HG02759 (cell line): Measurements from ENCODE around the gene WIPF2.

Experiments used
- ATAC-seq: cut with Tn5 transposase; IDR thresholded peaks from one replicate; pipeline ENCODE4 v1.9.1; 2021; ENCODE audit warnings: mild to moderate bottlenecking, moderate library complexity; ENCODE audit not compliant: unreplicated experiment

Gene WIPF2

GRCh38 chr17:40244255-40244654, 25.2 kb downstream of the WIPF2 start:
- no peak for ATAC-seq

DNA sequence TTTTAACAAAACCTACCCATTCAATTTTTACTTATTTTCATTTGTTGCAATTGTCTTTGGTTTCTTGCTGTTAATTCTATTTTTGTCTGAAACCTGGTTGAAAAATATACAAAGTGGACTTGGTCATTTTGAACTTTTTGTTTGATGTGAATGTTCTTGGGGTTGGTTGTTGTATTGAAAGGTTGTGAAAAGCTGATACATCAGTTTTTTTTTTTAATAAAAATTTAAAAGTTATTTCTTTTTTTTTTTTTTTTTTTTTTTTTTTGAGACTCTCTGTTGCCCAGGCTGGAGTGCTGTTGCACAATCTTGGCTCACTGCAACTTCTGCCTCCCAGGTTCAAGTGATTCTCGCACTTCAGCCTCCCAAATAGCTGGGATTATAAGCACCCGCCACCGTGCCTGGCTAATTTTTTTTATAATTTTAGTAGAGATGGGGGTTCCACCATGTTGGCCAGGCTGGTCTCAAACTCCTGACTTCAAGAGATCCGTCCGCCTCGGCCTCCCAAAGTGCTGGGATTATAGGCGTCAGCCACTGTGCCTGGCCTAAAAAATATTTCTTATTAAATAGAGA, 28.9 kb downstream of the WIPF2 start:
- no peak for ATAC-seq

- ATAC-seq = no peak
Measured at GRCh38 chr17:40248507-40248906, 29.4 kb downstream of the WIPF2 start.

DNA sequence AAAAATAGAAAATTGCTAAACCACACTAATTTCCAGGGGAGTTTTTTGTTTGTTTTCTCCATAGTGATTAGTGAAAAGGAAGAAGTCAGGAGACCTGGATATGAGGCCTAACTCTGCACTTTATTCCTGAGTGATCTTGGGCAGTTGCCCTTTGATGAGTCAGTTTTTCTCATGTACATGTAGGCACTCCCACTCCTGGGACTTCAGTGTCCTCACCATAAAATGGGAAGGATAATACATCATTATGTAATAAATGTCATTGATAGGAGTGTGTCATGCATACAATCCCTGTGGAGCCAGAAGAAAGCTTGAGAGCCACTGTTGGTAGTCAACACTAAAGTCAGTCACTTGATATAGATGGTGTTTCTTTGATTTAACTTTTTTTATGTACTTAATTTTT, 32.5 kb downstream of the WIPF2 start:
- no peak for ATAC-seq

DNA sequence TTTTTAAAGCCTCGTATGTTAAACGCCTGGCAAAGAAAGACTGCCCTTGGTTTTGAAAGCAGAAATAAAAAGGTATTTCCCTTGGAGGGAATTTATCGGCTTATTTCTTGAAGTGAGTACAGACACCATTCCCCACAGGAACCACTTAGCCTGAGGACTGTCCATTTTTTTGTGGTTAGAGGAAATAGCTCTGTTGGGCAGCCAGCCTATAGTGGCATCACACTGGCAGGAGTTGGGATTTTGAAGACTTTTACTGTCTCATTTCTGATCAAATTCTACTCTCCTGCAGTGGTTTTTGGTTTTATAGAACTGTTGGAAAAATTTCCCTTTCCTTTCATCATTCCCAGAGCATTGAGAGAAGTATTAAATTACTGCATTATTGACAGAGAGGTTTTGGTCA, 34.5 kb downstream of the WIPF2 start:
- ATAC-seq = no peak

DNA sequence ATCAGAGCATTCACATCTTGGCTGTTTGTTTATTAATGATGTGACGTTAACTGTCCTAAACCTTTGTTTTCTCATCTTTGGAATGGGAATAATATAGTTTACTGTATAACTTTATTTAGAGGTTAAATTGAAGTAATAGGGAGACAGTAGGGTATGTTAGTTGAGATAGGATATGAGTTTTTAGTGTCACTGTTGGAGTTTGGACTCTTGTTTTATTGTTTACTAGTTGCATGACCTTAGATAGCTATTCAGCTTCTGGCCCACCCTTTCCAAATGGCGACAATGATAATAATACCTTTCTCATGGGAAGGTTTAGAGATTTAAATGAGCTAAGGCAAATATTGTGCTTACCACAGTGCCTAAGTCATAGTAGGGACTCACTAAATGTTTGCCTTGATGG, 40.4 kb downstream of the WIPF2 start:
- ATAC-seq = no peak

- ATAC-seq = no peak
Measured at GRCh38 chr17:40260528-40260927, 41.4 kb downstream of the WIPF2 start.

GRCh38 chr17:40264458-40265185, 45.5 kb downstream of the WIPF2 start:
- ATAC-seq = no peak

DNA sequence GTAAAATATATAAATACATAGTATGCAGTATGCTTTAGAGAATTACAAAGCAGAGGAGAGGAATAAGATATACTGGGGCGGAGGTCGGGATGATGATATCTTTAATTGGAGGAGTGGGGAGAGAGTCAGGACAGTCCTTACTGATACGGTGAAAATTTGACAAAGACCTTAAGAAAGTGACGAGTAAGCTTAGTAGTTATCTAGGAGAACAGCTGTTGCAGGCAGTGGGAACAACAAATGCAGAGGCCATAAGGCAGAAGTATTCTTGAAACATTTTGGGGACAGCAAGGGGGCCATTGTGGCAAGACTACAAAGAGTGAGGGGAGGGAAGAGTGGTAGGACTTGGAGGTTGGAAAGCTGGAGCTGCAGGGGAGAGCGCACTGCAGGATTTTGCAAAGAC, 46.2 kb downstream of the WIPF2 start:
- no peak for ATAC-seq

DNA sequence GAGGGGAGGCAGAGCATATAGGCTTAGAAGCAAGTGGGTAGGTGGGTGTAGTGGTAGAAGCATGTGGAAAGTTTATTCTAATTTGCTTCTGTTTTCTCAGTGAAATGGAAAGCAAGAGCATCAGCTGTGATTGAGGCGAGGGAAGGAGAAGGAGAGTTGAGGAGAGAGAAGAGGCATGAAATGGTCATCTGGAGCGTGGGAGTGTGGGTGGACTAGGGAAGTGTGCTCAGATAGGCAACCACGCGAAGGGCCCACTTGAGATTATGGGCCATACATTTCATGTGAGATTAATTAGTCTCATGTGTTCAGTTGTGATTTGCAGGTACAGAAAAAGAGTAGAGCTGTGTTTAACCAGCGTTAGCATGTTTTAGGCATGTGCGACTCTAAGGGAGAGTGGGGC, 47.8 kb downstream of the WIPF2 start:
- no peak for ATAC-seq

DNA sequence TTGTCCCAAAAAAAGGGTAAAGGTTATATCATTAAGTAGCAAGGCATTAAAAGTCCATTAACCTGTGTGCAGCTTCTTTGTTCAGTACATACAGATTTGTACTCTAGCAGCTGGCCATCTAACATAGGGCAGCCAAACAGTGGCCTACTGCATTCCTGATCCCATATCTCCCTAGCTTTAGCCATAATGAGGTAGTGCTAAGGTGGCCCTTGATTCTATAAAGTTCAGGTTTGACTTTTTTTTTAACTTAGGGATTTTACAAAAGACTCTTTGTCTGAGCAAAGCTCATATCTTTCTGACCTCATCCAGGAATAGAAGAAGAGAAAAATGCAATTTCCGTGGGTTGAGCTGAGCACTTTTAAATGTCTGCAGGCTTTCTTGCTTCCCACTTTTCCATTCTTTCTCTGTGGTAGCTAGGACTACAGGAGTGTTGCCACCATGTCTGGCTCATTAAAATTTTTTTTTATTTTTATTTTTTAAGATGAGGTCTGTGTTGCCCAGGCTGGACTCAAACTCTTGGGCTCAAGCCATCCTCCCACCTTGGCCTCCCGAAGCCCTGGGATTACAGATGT, 49.1 kb downstream of the WIPF2 start:
- no peak for ATAC-seq

GRCh38 chr17:40278414-40278813, 59.3 kb downstream of the WIPF2 start:
- no peak for ATAC-seq

- ATAC-seq = no peak
Measured at GRCh38 chr17:40279402-40279801, 60.3 kb downstream of the WIPF2 start.

GRCh38 chr17:40281663-40282062, 62.6 kb downstream of the WIPF2 start:
- ATAC-seq = no peak

- no peak for ATAC-seq
Measured at GRCh38 chr17:40283662-40284061, 64.6 kb downstream of the WIPF2 start.

DNA sequence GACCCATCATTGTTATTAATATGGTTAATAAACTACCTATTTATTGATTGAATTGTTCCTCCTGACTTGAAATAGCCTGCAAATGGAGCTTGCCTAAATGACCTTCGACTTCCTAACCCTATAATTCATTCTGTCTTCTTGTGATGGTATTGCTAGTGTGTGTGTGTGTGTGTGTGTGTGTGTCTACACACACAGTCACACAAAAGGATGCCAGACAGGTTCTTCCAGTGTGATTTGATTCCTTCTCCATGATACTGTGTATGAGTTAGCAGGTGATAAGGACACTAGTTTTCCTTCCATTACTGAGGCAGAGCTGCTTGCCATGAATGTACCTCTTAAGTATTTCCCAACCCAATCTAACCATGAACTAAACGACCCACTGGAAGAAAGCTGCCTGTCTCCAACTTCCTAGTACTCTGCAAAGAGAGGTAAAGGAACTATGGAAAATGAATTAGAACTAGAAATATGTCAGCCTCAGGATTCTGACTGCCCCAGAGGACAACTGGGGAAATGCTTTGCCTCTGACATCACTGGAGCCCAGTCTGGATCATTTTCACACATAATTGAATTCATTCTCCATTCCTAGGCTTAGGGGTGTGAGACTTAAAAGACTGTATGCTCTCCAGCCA, 65.1 kb downstream of the WIPF2 start:
- ATAC-seq = no peak

DNA sequence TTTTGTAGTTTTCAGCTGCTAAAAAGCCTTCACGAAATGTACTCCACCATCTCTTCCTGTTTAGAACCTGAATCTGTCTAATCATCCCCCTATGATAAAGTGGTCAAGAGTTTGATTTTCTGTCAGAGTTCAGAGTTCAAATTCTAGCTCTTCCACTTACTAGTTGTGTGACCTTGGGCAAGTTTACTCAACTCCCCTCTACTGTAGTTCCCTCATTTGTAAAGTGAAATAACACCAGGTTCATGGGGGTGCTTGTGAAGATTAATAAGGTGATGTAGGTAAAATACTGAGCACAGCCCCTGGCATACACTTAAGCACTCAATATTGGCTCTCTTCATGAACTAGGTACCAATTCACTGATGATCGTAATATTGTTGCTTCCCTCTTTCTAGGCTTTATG, 67.4 kb downstream of the WIPF2 start:
- ATAC-seq = no peak

GRCh38 chr17:40287159-40287493, 68.0 kb downstream of the WIPF2 start:
- no peak for ATAC-seq

DNA sequence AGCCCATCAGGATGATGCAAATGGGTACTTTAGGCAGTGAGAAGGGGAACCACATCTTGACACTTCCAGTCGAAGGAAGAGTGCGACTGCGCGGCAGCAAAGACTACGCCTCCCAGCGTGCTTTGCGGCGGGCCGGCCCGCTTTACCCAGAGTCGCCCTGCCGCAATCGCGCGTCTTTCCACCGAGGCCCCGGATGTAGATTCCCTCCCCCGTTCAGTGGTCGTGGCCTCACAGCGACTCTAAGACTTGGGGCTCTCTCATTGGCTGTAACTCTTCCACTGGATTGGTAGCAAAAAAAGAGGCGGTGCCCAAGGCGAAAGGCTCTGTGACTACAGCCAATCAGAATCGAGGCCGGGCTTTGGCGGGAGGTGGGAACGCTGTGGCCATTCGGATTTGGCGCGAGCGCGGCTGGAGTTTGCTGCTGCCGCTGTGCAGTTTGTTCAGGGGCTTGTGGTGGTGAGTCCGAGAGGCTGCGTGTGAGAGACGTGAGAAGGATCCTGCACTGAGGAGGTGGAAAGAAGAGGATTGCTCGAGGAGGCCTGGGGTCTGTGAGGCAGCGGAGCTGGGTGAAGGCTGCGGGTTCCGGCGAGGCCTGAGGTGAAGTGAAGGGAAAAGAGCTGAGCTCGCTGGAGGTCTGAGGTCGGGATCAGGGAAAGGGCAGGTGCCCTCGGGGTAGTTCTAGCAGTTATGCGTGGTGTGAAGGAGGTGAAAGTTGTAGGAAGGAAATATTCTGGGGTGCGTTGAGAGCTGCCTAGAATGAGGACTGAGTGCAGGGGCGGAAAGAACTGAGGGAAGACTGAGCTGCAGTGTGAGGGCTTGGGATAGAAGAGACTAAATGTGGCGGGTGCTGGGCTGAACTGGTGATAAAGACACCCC, 68.6 kb downstream of the WIPF2 start, which contains the start of gene CDC6:
TSS of gene CDC6 (plus strand) at position 386 of the 876 bp plus-strand sequence. CDS start 1,542 bp downstream, outside the sequence.
- ATAC-seq = peak; percentile 89

- ATAC-seq = no peak
Measured at GRCh38 chr17:40290629-40291280, 71.7 kb downstream of the WIPF2 start.

GRCh38 chr17:40291281-40291664, 72.2 kb downstream of the WIPF2 start:
- no peak for ATAC-seq
